ENCODE data around the gene AP2S1. TPM values are rescaled to one million over a fixed set of nuclear protein-coding genes. Genes with fewer than 3 reads are reported as not detected.
A peak's percentile ranks its signal among the peaks of the same experiment; 100 is the strongest.

Gene AP2S1
- polyA plus RNA-seq: 167 and 172 TPM in 2 replicates
- 58.1 and 58.4 TPM in 2 replicates for polyA minus RNA-seq

DNA sequence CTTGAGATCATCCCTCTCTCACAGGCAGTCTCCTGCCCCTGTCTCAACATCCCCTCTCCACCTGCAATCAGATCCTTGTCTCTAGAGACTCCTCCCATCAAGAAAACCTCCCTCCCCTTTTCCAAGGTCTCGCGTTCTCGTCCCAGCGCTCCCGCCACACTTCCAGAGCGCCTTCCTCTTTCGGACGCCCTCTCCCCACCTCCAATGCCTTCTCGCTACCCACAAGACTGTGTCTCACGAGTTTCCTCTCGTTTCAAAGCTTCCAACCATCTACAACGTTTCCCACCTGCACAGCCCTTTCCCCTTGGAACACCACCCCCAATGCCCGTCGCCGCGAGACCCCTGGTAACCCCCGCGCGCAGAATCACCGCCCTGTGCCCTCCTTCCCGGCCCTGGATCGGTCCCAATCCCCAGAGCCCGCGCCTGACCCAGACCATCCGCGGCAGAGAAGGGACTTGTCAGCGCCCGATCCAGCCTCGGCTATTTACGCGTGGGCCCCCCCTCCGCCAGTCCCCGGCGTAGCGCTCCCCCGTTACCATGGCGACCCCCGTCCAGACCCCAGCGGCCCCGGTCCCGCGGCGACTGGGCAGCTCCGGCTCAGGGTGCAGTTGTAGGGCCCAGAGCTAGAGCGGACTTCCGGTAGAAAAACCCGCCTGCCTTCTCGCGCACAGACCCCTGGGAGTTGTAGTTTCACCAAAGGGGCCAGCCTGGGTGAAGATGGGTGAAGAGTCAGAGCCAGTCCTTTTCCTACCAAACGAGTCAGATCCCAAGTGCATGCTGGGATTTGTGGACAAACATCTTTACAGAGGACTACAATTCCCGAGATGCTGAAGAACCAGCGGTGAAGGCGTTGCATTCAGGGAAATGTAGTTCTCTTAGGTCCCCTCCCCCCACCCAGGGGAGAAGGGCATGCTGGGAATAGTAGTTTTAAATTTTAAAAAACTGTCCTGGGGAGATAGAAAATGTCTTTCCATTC lies at the start of gene AP2S1:
Gene AP2S1 (minus strand): TSS at position 619 of the 976 bp plus-strand sequence. CDS start 80 bp downstream, at position 539.
- Histone ChIP-seq H3K79me2 (replicated peaks; ENCODE audit: insufficient read depth, low read length) (peaks cover 4% of the 10 kb centered on the region), H3K4me3 (ENCODE audit: low read length) (peak within 1 kb of the TSS; percentile 80), H3K9me2 (ENCODE audit: insufficient read depth, low read length) (no peaks in the 10 kb centered on the region), H3K9me3 (ENCODE audit: low read length) (no peaks in the 10 kb centered on the region), H3K4me2 (ENCODE audit: low read length) (peak within 1 kb of the TSS; percentile 83), H3K27me3 (ENCODE audit: insufficient read depth, low read depth, low read length) (no peaks in the 10 kb centered on the region), H3K27ac (ENCODE audit: low read length) (peak within 1 kb of the TSS; percentile 89), H3K9ac (ENCODE audit: low read length) (peak within 1 kb of the TSS; percentile 84), H3K36me3 (ENCODE audit: insufficient read depth, low read length) (no peaks in the 10 kb centered on the region), H3F3A (ENCODE audit: insufficient read depth, low read length, poor library complexity, severe bottlenecking) (peaks cover 5% of the 10 kb centered on the region), H4K20me1 (ENCODE audit: insufficient read depth) (no peaks in the 10 kb centered on the region), H2AFZ (ENCODE audit: low read depth, low read length) (peak within 1 kb of the TSS; percentile 46)
- TF ChIP-seq TAF1 (IDR thresholded peaks at IDR 0.05; ENCODE audit: low read depth) (peak; percentile 40), EZH2 (IDR thresholded peaks at IDR 0.05; ENCODE audit: borderline replicate concordance, insufficient read depth, low read length, poor library complexity, severe bottlenecking) (no peak), RAD21 (conservative IDR thresholded peaks at IDR 0.05) (peak; percentile 39), SMC3 (conservative IDR thresholded peaks at IDR 0.05; ENCODE audit: poor library complexity) (peak; percentile 42), MXI1 (conservative IDR thresholded peaks at IDR 0.05; ENCODE audit: poor library complexity, severe bottlenecking) (peak; percentile 88), EP300 (conservative IDR thresholded peaks at IDR 0.05; ENCODE audit: poor library complexity, severe bottlenecking) (no peak), POLR2AphosphoS5 (IDR thresholded peaks at IDR 0.05) (peak; percentile 60)
- TF ChIP-seq, protein P1, sequence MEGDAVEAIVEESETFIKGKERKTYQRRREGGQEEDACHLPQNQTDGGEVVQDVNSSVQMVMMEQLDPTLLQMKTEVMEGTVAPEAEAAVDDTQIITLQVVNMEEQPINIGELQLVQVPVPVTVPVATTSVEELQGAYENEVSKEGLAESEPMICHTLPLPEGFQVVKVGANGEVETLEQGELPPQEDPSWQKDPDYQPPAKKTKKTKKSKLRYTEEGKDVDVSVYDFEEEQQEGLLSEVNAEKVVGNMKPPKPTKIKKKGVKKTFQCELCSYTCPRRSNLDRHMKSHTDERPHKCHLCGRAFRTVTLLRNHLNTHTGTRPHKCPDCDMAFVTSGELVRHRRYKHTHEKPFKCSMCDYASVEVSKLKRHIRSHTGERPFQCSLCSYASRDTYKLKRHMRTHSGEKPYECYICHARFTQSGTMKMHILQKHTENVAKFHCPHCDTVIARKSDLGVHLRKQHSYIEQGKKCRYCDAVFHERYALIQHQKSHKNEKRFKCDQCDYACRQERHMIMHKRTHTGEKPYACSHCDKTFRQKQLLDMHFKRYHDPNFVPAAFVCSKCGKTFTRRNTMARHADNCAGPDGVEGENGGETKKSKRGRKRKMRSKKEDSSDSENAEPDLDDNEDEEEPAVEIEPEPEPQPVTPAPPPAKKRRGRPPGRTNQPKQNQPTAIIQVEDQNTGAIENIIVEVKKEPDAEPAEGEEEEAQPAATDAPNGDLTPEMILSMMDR (IDR thresholded peaks at IDR 0.05; ENCODE audit: poor library complexity, severe bottlenecking): peak; percentile 35
- TF ChIP-seq, protein P2, sequence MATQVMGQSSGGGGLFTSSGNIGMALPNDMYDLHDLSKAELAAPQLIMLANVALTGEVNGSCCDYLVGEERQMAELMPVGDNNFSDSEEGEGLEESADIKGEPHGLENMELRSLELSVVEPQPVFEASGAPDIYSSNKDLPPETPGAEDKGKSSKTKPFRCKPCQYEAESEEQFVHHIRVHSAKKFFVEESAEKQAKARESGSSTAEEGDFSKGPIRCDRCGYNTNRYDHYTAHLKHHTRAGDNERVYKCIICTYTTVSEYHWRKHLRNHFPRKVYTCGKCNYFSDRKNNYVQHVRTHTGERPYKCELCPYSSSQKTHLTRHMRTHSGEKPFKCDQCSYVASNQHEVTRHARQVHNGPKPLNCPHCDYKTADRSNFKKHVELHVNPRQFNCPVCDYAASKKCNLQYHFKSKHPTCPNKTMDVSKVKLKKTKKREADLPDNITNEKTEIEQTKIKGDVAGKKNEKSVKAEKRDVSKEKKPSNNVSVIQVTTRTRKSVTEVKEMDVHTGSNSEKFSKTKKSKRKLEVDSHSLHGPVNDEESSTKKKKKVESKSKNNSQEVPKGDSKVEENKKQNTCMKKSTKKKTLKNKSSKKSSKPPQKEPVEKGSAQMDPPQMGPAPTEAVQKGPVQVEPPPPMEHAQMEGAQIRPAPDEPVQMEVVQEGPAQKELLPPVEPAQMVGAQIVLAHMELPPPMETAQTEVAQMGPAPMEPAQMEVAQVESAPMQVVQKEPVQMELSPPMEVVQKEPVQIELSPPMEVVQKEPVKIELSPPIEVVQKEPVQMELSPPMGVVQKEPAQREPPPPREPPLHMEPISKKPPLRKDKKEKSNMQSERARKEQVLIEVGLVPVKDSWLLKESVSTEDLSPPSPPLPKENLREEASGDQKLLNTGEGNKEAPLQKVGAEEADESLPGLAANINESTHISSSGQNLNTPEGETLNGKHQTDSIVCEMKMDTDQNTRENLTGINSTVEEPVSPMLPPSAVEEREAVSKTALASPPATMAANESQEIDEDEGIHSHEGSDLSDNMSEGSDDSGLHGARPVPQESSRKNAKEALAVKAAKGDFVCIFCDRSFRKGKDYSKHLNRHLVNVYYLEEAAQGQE (IDR thresholded peaks at IDR 0.05; ENCODE audit: borderline replicate concordance): no peak

DNA sequence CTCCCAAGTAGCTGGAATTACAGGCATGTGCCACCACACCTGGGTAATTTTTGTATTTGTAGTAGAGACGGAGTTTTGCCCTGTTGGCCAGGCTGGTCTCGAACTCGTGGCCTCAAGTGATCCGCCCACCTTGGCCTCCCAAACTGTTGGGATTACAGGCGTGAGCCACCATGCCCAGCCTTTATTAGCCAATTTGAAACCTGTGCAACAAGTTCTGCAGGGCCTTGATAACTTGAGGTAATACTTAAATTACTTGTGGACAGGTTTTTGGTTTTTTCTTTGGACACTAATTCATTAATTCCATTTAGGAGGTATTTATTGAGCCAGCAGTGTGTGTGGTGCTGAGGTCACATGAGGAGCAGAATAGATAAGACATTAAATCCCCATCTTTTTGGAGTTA lies 49.7 kb upstream of the AP2S1 start:
- no peak overlapping the region for H2AFZ ChIP-seq (ENCODE audit: low read depth, low read length)
- no peak overlapping the region for H3K4me2 ChIP-seq (ENCODE audit: low read length)
- no peak overlapping the region for H3K4me3 ChIP-seq (ENCODE audit: low read length)
- H3K36me3 ChIP-seq (ENCODE audit: insufficient read depth, low read length): no peaks in the 10 kb centered on the region
- no peak overlapping the region for H3K27ac ChIP-seq (ENCODE audit: low read length)
- H4K20me1 ChIP-seq (ENCODE audit: insufficient read depth): peaks cover 8% of the 10 kb centered on the region
- TF ChIP-seq MXI1 (conservative IDR thresholded peaks at IDR 0.05; ENCODE audit: poor library complexity, severe bottlenecking) (no peak), RAD21 (conservative IDR thresholded peaks at IDR 0.05) (no peak), EP300 (conservative IDR thresholded peaks at IDR 0.05; ENCODE audit: poor library complexity, severe bottlenecking) (no peak), POLR2AphosphoS5 (IDR thresholded peaks at IDR 0.05) (no peak), TAF1 (IDR thresholded peaks at IDR 0.05; ENCODE audit: low read depth) (no peak), EZH2 (IDR thresholded peaks at IDR 0.05; ENCODE audit: borderline replicate concordance, insufficient read depth, low read length, poor library complexity, severe bottlenecking) (no peak), SMC3 (conservative IDR thresholded peaks at IDR 0.05; ENCODE audit: poor library complexity) (no peak)
- TF ChIP-seq, protein P1 (IDR thresholded peaks at IDR 0.05; ENCODE audit: poor library complexity, severe bottlenecking): no peak
- TF ChIP-seq, protein P2 (IDR thresholded peaks at IDR 0.05; ENCODE audit: borderline replicate concordance): no peak
- no peaks in the 10 kb centered on the region for H3K9me2 ChIP-seq (ENCODE audit: insufficient read depth, low read length)
- no peaks in the 10 kb centered on the region for H3K9me3 ChIP-seq (ENCODE audit: low read length)
- H3F3A ChIP-seq (ENCODE audit: insufficient read depth, low read length, poor library complexity, severe bottlenecking): no peaks in the 10 kb centered on the region
- H3K9ac ChIP-seq (ENCODE audit: low read length): no peak overlapping the region
- H3K27me3 ChIP-seq (ENCODE audit: insufficient read depth, low read depth, low read length): no peaks in the 10 kb centered on the region
- H3K79me2 ChIP-seq (replicated peaks; ENCODE audit: insufficient read depth, low read length): peaks cover 71% of the 10 kb centered on the region
